Posterior vena cava (tissue), 2 donors: ENCODE results near the gene CTNND2. TPM values are rescaled to one million over a fixed set of nuclear protein-coding genes. Genes with fewer than 3 reads are reported as not detected.
"Not testable (repeated sequence)": the region's sequence is repeated elsewhere in the genome, so short reads cannot be mapped to it uniquely, and the experiment has no call there.

Source experiments
- DNase-seq: peaks from one replicate; pipeline ENCODE4 v3.0.0-alpha.2; 2020; ENCODE audit warnings: low spot score
- intact Hi-C, 2 donors: fragments of 100-400 bp; cut with DNase I; formaldehyde crosslinking; loops; one replicate each; pipeline versions ENCODE4 v1.14.1 to v1.14.2; 2022 to 2023
- total RNA-seq, 2 donors: library from RNA; stranded (reverse); fragmentation: NEBNext Ultra II Directional; extraction: Animal tissue kit (Norgen Biotek cat#: 25700); gene quantifications; one replicate each; pipeline ENCODE4 v1.2.1, GENCODE V29; 2021
- donor health status: DM: yes; HTN: yes; CAD: no.
- donor health status: DM: yes; HTN: yes; CAD: no.

Gene CTNND2
- total RNA-seq, 2 donors from 2014 or later = 0.46 to 1.6 TPM

DNA sequence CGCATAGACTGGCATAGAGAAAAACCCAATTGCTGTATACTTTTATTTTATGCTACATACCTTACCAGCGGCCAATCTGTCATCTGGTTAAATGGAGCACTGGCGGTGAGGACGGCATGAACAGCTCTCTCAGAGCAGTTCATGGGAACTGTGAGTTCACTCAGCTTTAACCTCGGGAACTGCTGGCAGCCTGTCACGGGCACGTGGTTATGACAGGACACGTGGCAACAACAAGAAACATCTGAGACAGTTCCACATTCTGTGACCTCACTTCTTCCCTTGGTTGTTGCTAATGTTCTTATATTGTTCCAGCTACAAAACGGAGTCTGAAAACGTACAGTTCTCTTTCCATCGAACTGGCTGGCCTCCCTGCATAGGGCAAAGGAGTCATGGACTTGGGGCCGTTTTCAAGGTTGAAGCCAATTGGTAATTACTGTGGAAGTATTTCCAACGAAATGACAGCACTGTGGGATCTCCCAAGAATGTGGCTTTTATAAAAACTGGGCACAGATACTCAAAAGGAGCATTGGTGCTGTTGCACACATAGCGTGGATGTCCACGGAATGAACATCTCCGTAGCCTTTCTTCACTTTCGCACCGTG lies 896.9 kb downstream of the CTNND2 start:
- intact Hi-C loops = no loop called here
- DNase-seq = no peak

DNA sequence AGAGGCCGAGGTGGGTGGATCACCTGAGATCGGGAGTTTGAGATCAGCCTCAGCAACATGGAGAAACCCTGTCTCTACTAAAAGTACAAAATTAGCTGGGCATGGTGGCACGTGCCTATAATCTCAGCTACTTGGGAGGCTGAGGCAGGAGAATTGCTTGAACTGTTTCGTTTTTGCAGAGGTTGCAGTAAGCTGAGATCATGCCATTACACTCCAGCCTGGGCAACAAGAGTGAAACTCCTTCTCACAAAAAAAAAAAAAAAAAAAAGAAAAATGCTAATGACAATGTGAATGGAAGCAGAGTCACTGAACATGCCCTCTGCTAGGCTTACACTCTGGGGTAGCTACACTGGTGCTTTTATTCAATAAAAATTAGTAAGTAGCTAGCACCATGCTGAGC lies 899.7 kb downstream of the CTNND2 start:
- DNase-seq, intact Hi-C loops: not testable (repeated sequence)

GRCh38 chr5:11000515-11001353 lies 903.5 kb downstream of the CTNND2 start:
- intact Hi-C loops = no loop called here
- DNase-seq = no peak

- intact Hi-C loops = no loop called here
- DNase-seq = no peak
These were observed 904.5 kb downstream of the CTNND2 start for GRCh38 chr5:10999714-11000113.

- intact Hi-C loops = no loop called here
- DNase-seq = no peak
These were observed 908.4 kb downstream of the CTNND2 start for GRCh38 chr5:10995891-10996290.

DNA sequence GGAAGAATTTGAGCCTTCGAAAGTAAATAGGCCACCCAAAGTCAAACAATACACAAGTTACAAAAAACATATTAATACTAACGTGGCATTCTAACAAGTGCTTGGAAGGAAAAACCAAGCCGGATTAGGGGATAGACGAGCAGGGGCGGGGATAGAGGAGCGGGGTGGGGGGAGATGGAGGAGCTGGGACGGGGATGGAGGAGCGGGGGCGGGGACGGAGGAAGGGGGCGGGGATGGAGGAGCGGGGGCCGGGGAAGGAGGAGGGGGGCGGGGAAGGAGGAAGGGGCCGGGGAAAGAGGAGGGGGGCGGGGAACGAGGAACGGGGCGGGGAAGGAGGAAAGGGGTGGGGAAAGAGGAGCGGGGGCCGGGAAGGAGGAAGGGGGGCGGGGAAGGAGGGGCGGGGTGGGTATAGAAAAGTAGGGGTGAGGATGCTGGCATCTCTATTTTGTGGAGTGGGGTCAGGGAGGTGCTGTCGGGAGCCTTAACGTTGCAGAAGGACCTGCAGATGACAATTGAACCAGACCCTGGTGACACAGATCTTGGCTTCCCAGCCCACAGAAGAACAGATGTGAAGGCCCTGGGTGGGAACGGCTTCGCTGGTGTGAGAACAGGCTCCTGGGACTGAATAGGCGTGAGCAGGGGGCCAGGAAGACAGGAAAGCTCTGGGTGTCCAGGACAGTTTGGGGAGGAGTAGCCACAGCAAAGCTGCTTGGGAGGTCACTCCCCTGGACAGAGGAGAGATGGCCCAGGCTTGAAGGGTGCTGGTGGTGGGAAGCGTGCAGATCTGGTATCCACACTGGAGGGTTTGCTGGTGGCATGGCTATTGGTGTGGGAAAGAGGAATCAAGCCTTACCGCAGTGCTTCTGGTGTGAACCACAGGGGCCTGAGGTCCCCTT lies 909.9 kb downstream of the CTNND2 start:
- intact Hi-C loops = no loop called here
- no peak for DNase-seq

DNA sequence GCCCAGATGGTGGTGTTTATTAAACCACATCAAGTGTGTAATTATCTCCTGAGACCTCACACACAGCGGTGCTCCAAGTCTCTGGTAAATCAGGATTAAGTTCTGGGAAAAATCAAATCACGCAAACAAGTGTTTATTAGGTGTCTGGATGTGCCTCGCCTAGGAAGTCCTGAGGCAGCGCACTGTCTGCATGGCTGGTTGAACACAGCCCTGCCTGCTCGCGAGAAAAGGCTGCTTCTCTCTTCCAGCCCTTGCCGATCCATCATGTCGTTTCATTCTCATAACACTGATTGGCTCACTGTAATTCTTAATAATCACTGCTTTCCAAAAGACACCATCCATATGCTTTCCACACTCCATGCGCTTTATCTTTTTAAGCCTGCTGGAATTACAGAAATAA lies 913.6 kb downstream of the CTNND2 start:
- intact Hi-C loops = no loop called here
- DNase-seq = no peak

DNA sequence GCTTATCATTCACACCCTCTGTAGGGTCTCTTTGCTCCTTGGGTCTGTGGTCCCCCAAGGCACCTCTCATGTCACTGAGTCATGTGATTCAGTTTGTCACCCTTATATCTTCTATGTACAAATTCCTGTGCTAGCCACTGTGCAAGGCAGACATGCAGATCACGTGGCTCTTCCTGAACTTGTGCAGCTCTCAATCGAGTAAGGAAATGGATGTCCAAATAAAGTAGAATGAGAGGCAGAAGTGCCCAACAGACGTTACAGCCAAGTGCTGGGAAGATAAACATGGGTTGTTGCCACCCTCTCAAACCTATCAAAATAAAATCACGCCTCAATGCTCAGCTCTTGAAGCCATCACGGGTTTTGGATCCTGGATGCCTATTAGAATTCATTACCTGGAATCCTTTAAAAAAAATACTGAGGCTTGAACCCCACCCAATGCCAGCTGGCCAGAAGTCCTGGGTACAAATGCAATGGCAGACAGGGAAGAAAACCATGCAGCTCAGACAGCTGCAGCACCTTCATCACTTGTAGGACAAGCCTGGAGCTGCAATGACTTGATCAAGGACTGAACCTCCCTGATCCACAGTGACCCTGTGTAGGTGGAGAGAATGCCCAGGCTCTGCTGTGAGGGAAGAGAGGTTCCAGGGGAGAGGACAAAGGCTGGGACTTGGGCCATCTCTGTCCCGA lies 914.5 kb downstream of the CTNND2 start:
- DNase-seq = no peak
- intact Hi-C loops = no loop called here

DNA sequence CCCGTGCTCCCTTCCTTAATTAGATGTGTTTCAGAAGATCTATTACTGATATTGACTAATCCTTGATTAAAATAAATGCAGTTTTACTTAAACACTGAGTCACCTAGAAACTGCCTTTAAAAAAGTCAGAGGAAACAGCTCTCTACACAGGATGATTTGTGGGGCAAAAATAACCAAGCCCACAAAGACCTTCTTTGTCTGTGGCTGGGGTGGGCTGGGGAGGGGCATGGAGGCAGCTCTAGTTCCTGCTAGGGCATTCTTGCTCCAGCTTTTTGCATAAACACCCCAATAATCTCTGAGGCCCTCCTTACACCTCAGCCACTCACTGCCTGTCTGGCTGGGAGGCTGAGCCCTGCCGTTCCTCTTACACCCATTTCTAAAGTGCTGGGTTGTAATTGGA lies 915.6 kb downstream of the CTNND2 start:
- intact Hi-C loops = no loop called here
- no peak for DNase-seq

DNA sequence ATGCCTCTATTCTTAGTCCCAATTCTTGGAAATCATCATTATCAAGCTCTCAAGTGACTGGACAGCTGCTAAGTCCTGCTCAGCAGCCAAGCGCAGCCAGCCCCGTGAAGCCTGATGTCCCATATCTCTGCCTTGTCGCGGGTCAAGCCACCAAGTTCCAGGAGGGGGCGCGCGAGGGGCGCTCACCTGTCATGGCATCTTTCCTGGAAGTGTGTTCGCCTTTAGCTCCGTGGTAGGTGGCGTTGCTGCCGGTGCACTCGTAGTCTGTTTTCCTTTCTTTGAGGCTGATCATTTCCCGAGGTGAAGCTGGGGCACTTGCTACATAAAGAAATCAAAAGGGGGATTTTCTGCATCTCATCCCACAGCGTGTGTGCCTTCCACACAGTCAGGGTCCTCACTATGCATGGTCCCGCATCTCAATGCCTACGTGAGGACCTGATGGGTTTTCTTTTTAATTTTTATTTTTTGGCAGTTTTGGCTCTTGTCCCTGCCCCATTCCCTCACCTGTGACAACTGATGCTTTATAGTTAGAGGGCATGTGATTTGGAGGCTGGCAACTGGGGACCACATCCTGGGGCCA lies 916.2 kb downstream of the CTNND2 start:
- peak; percentile 85 for DNase-seq
- intact Hi-C loops = no loop called here

DNA sequence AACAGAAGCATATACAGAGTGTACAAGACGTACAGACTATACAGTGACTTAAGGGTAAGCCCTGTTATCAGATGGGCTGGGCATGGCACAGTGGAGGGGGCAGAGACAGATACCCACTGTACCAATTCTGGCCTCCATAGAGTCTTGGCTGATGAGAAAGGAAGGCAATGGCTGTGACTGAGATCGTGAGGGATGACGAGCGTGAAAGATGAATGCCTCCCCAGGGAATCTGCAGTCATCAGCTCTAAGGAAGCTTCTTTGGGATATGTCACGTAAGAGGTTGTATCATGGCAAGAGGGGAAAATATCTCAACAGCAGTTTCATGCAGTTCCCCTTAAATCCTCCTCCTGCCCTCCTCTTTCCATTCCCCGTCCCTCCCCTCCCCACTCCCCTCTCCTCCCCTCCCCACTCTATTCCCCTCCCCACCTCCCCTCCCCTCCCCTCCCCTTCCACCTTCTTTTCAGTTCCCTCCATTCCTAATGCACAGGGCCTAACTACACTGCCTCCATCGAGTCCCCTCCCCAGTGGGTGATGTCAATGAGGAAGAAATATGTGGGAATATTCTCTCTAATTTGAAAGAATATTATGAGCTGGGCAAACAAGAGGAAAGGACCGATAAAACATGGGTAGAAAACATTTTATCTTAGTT lies 916.8 kb downstream of the CTNND2 start:
- intact Hi-C loops = no loop called here
- no peak for DNase-seq

DNA sequence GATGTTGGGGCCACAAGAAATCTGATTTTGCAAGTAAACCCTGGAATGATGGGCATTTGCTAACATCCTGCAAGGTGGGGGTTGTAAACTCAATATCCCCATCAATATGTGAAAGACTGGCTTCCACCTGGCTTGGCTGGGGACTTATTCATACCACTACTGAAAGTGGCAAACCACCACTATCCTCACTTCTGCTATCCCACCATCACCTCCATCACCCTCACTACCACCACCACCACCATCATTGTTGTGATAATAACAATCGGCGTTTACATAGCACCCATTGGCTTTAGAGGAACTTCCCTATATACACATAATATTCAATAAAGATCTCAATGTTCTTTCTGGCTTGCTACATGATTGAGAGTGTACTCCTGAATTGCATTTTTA lies 918.5 kb downstream of the CTNND2 start:
- intact Hi-C loops = no loop called here
- DNase-seq = no peak

- intact Hi-C loops = no loop called here
- no peak for DNase-seq
These were observed 919.0 kb downstream of the CTNND2 start for GRCh38 chr5:10985091-10985720.

- intact Hi-C loops = no loop called here
- DNase-seq = no peak
These were observed 920.1 kb downstream of the CTNND2 start for GRCh38 chr5:10984021-10984715.

DNA sequence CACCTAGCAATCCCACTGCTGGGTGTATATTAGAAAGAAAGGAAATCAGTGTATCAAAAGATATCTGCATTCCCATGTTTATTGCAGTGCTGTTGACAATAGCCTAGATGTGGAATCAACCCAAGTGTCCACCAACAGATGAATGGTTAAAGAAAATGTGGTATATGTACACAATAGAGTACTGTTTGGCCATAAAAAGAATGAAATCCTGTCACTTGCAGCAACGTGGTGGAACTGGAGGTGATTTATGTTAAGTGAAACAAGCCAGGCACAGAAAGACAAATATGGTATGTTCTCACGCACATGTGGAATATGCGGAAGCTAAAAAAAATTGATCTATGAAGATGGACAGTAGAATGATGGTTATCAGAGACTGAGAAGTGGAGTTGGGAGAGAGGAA lies 921.6 kb downstream of the CTNND2 start:
- intact Hi-C loops = no loop called here
- no peak for DNase-seq

DNA sequence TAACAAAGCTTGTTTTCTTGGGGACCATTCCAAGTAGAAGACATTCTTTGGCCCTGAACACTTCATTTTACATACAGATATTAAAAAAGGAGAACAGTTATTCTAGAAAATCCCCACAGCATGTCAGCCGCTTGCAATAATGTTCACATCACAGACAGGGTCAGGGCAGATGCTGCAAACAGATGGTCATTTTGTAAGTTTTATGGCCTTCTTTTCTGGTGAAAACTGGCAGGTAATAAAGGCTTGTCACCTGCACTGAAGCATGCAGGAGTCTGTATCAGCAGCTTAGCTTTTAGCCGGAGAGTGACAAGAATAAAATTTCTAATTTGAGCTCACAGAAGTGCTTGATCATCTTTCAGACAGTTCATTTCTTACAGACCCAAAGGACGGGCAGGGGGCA lies 922.3 kb downstream of the CTNND2 start:
- no peak for DNase-seq
- intact Hi-C loops = no loop called here

DNA sequence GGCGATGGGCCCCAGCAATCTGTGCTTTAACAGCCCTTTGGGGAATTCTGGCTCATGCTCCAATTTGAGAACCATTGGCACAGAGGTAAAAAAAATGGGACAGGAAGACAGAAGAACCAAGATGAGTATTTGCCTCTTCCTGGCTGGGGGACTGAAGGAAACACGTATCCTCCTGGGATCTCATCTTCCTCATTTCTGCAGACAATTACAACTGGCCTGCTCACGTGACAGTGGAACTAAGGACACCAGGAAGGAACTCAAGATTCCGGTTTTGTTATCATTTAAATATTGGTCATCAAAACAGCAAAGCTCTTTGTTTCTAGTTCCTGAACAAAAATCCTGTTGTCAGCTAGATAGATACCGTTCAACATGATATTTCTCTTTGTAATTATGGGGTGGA lies 927.2 kb downstream of the CTNND2 start:
- no peak for DNase-seq
- intact Hi-C loops = no loop called here

DNA sequence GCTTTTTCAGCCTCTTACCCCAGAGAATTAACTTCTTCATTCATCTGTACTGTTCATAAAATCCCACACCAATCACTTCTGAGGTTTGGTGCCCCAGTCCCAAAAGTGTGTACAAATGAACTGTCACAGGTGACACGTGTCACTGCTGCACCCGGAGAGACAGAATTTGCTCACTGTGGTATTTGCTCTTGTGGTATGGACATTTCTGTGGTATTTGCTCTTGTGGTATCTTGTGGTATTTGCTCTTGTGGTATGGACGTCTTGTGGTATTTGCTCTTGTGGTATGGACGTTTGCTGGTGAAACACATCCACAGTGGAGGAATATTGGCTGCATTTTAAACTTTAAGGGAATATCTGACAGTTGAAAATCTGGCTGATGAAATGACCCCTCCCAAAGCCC lies 928.3 kb downstream of the CTNND2 start:
- intact Hi-C loops = no loop called here
- no peak for DNase-seq
